PC-3 (cell line): ENCODE measurements around the gene PLD4. TPM values are rescaled to one million over a fixed set of nuclear protein-coding genes. Genes with fewer than 3 reads are reported as not detected.

Experiments used
- ATAC-seq: fragments of 200-7000 bp; cut with Tn5 transposase; 2 replicates; pipeline ENCODE4 v1.9.1; 2020; ENCODE audit warnings: mild to moderate bottlenecking, moderate library complexity
- BruUV-seq: library from RNA; stranded (reverse); fragments of 400-500 nt; replicated peaks from 2 replicates; lab custom pipeline; 2021; lab: Mats Ljungman, UMichigan
- CTCF ChIA-PET: fragments of 300-600 bp; sonication (Branson Sonifier 250); formaldehyde crosslinking; loops from one replicate; lab custom pipeline; 2022; ENCODE audit warnings: antibody characterized with exemption; lab: Charles Lee
- POLR2A ChIA-PET: fragments of 300-600 bp; sonication (Branson Sonifier 250); formaldehyde crosslinking; loops from one replicate; lab custom pipeline; 2022; ENCODE audit warnings: antibody characterized with exemption; ENCODE audit not compliant: unreplicated experiment; lab: Charles Lee
- DNase-seq: peaks from one replicate; pipeline ENCODE4 v3.0.0-alpha.2; 2015
- H2AFZ ChIP-seq: fragments of 300-600 bp; sonication (generic); 2 replicates; pipeline ENCODE4 v1.6.0; 2016; ENCODE audit warnings: antibody characterized with exemption, low read length
- H3F3A ChIP-seq: fragments of 300-600 bp; sonication (generic); one replicate; pipeline ENCODE4 v1.6.0; 2017; ENCODE audit warnings: antibody characterized with exemption, low read length, control low read depth, mild to moderate bottlenecking; ENCODE audit not compliant: unreplicated experiment
- H3K27ac ChIP-seq: fragments of 300-600 bp; sonication (generic); 2 replicates; pipeline ENCODE4 v1.5.1; 2016; ENCODE audit warnings: mild to moderate bottlenecking, low read length
- H3K27me3 ChIP-seq: fragments of 300-600 bp; sonication (generic); 2 replicates; pipeline ENCODE4 v1.6.1; 2016; ENCODE audit warnings: low read length, mixed read lengths
- H3K36me3 ChIP-seq: fragments of 300-600 bp; sonication (generic); 2 replicates; pipeline ENCODE4 v1.6.1; 2016; ENCODE audit warnings: low read depth, mixed run types, low read length, mixed read lengths
- H3K4me1 ChIP-seq: fragments of 300-600 bp; sonication (generic); 2 replicates; pipeline ENCODE4 v1.5.1; 2016; ENCODE audit warnings: low read length; ENCODE audit not compliant: insufficient read depth
- H3K4me2 ChIP-seq: fragments of 300-600 bp; sonication (generic); 2 replicates; pipeline ENCODE4 v1.6.0; 2016; ENCODE audit warnings: low read length
- H3K4me3 ChIP-seq: fragments of 300-600 bp; sonication (generic); 2 replicates; pipeline ENCODE4 v1.5.1; 2016; ENCODE audit warnings: mild to moderate bottlenecking, low read length, mixed read lengths
- H3K79me2 ChIP-seq: fragments of 300-600 bp; sonication (generic); 2 replicates; pipeline ENCODE4 v1.6.1; 2017; ENCODE audit warnings: low read length, mixed read lengths
- H3K9ac ChIP-seq: fragments of 300-600 bp; sonication (generic); 2 replicates; pipeline ENCODE4 v1.6.0; 2016; ENCODE audit warnings: mild to moderate bottlenecking, low read length
- H3K9me2 ChIP-seq: fragments of 300-600 bp; sonication (generic); replicated peaks from 2 replicates; pipeline ENCODE4 v1.6.1; 2016; ENCODE audit warnings: mixed run types, low read length, mixed read lengths
- H3K9me3 ChIP-seq: fragments of 300-600 bp; sonication (generic); 2 replicates; pipeline ENCODE4 v1.6.1; 2016; ENCODE audit warnings: low read length, mixed read lengths
- H4K20me1 ChIP-seq: fragments of 300-600 bp; sonication (generic); 2 replicates; pipeline ENCODE4 v1.6.1; 2016; ENCODE audit warnings: low read length, mixed read lengths
- EZH2 ChIP-seq: fragments of 300-600 bp; sonication (generic); IDR thresholded peaks from one replicate; pipeline ENCODE4 v1.6.1; 2017; ENCODE audit warnings: antibody characterized with exemption, mild to moderate bottlenecking, low read length; ENCODE audit not compliant: unreplicated experiment
- EZH2phosphoT487 ChIP-seq: fragments of 300-600 bp; sonication (generic); IDR thresholded peaks from 2 replicates; pipeline ENCODE4 v1.6.1; 2018; ENCODE audit warnings: mild to moderate bottlenecking, antibody characterized with exemption, low read length, borderline replicate concordance
- intact Hi-C: fragments of 100-400 bp; cut with micrococcal nuclease; formaldehyde crosslinking; loops from 2 replicates; pipeline ENCODE4 v1.9.0; 2023
- total RNA-seq: library from RNA; depleted of rRNA; stranded (reverse); fragments of >200 nt; gene quantifications from 2 replicates; pipeline ENCODE4 v1.2.3, GENCODE V29; 2014
- TF ChIP-seq, protein P1 (sequence below): fragments of 300-600 bp; sonication (generic); conservative IDR thresholded peaks from 2 replicates; pipeline ENCODE4 v1.5.1; 2017; ENCODE audit warnings: antibody characterized with exemption, low read depth, mild to moderate bottlenecking, low read length

The PLD4 gene
- total RNA-seq, 1 experiment from 2014 or later = 0.04 TPM

DNA sequence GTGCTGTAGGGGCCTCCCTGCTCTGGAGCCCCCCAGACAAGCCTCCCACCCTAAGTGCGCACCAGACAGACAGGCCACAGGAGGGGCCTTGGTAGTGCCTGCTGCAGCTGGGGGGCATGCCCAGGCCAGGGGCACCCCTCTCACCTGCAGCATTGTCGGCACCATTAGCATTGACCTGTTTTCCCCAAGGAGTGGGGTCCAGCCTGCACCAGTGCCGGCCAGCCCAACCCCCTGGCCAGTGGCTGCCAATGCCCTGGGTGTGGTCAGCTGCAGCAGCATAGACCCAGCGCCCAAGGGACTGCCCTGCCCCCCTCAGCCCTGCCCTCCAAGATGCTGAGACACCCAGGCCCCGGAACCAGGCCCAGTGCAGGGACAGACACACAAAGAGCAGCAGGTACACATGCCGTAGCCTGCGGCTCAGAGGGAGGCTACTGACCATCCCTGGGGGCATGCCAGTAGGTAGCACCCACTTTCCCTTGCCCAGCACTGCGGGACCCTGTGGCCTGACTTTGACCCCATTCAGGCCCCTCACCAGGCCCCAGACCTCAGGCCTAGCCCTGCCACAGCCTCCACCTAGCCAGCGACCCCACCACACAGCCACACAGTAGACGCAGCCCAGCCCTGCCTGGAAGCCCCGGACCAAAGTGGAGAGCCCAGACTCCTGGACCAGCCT is 52.5 kb downstream of the PLD4 start:
- H3K79me2 ChIP-seq = peaks cover 30% of the 10 kb centered on the region
- H3K9me3 ChIP-seq = no peaks in the 10 kb centered on the region
- ChIA-PET POLR2A (no interaction called here), CTCF (no interaction called here)
- no peak overlapping the region for H3K27ac ChIP-seq
- H3K27me3 ChIP-seq = no peaks in the 10 kb centered on the region
- peak overlapping the region; percentile 95 for H3K4me2 ChIP-seq
- H3K9me2 ChIP-seq = no peaks in the 10 kb centered on the region
- no peaks in the 10 kb centered on the region for H4K20me1 ChIP-seq
- H3K9ac ChIP-seq = peak overlapping the region; percentile 71
- H3F3A ChIP-seq = no peaks in the 10 kb centered on the region
- BruUV-seq = TSS peak; percentile 43
- TF ChIP-seq, protein P1, sequence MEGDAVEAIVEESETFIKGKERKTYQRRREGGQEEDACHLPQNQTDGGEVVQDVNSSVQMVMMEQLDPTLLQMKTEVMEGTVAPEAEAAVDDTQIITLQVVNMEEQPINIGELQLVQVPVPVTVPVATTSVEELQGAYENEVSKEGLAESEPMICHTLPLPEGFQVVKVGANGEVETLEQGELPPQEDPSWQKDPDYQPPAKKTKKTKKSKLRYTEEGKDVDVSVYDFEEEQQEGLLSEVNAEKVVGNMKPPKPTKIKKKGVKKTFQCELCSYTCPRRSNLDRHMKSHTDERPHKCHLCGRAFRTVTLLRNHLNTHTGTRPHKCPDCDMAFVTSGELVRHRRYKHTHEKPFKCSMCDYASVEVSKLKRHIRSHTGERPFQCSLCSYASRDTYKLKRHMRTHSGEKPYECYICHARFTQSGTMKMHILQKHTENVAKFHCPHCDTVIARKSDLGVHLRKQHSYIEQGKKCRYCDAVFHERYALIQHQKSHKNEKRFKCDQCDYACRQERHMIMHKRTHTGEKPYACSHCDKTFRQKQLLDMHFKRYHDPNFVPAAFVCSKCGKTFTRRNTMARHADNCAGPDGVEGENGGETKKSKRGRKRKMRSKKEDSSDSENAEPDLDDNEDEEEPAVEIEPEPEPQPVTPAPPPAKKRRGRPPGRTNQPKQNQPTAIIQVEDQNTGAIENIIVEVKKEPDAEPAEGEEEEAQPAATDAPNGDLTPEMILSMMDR = no peak
- TF ChIP-seq EZH2phosphoT487 (no peak), EZH2 (no peak)
- peak overlapping the region; percentile 37 for H2AFZ ChIP-seq
- intact Hi-C loops = no loop called here
- peak overlapping the region; percentile 97 for H3K4me3 ChIP-seq
- H3K36me3 ChIP-seq = no peaks in the 10 kb centered on the region
- H3K4me1 ChIP-seq = peaks cover 64% of the 10 kb centered on the region
- ATAC-seq = no peak
- DNase-seq = peak; percentile 23

DNA sequence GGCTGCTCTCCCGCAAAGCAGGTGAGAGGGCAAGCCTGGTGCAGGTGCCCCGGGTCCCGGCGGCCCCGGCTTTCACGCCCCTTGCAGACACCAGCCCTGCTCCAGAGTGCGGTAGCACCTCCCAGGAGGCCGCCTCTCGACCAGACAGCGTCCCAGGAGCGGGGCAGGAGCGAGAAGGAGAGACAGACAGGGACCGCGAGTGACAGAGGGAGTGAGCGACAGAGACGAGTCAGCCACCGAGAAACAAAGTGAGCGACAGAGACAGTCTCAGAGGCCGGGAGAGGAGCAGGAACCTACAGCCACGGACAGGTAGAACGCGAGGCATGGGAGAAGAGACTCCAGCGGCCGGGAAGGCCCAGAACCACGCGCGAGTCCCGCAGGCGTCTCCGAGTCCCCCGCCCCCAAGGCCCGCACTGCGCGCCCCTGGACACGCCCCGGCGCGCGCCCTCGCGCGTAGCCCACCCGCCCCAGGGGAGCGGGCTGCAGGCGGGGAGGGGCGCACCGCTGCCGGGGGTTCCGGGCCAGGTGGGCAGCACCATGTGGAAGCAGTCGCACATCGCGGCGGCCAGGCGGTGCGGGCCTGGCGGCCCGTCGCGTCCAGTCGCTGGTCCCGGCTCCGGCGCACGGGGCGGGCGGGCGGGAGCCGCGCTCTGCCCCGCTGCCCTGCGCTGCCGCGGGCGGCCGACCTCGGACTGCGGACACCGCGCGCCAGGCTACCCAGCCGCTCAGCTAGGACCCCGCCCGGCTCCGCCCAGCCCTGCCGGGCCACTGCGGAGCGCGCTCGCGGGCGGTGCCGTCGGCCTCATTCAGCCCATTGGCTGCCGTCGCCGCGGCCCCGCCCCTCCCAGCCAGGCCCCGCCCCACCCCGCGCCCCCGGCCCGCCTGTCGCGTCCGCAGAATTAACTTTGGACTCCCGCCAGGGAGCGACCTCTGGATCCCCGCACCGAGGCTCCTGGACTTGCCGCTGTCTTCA is 53.3 kb downstream of the PLD4 start, which contains the start of gene AHNAK2:
Gene AHNAK2 (minus strand): TSS at position 694 of the 973 bp plus-strand sequence. CDS start 137 bp downstream, at position 557.
- Histone ChIP-seq H3F3A (no peaks in the 10 kb centered on the region), H3K27ac (no peak within 1 kb of the TSS), H3K36me3 (no peaks in the 10 kb centered on the region), H3K79me2 (peaks cover 30% of the 10 kb centered on the region), H3K27me3 (no peaks in the 10 kb centered on the region), H3K4me1 (peaks cover 57% of the 10 kb centered on the region), H3K9me3 (no peaks in the 10 kb centered on the region), H3K4me2 (peak within 1 kb of the TSS; percentile 95), H3K4me3 (peak within 1 kb of the TSS; percentile 97), H2AFZ (peak within 1 kb of the TSS; percentile 65), H3K9ac (peak within 1 kb of the TSS; percentile 71), H3K9me2 (no peaks in the 10 kb centered on the region), H4K20me1 (no peaks in the 10 kb centered on the region)
- ChIA-PET CTCF (no interaction called here), POLR2A (interaction anchor here (0.6 to 0.7 kb wide), 3 partner anchors 9 to 41 kb away, joined by 3 to 4 read pairs (median 3); no protein-coding TSS in a partner anchor)
- TF ChIP-seq EZH2phosphoT487 = no peak
- TF ChIP-seq, protein P1 = no peak
- TF ChIP-seq EZH2 = no peak
- peak; percentile 92 for DNase-seq
- BruUV-seq = TSS peak; percentile 31
- ATAC-seq = peak; percentile 50
- intact Hi-C loops = no loop called here
